GM12878 (cell line): Measurements from ENCODE around the gene TIFAB. TPM values are rescaled to one million over a fixed set of nuclear protein-coding genes. Genes with fewer than 3 reads are reported as not detected.

Experiments
- ATAC-seq: fragments of 200-7000 bp; cut with Tn5 transposase; 3 replicates; pipeline ENCODE4 v1.9.1; 2020; ENCODE audit warnings: mild to moderate bottlenecking, moderate library complexity
- BruUV-seq: library from RNA; stranded (reverse); fragments of 400-500 nt; replicated peaks from 2 replicates; lab custom pipeline; 2021; lab: Mats Ljungman, UMichigan
- CTCF ChIA-PET: fragments of 300-600 bp; sonication (Branson Sonifier 250); formaldehyde crosslinking; extraction: SDS; loops from one replicate; lab custom pipeline; 2021; ENCODE audit warnings: inconsistent platforms; lab: Yijun Ruan, JAX
- POLR2A ChIA-PET: fragments of 350-600 bp; formaldehyde crosslinking; extraction: SDS; loops from one replicate; lab custom pipeline; 2021; ENCODE audit warnings: inconsistent platforms; lab: Charles Lee
- RAD21 ChIA-PET: fragments of 300-600 bp; sonication (Branson Sonifier 250); formaldehyde crosslinking; loops from one replicate; lab custom pipeline; 2023; ENCODE audit warnings: antibody characterized with exemption; ENCODE audit not compliant: unreplicated experiment; lab: Charles Lee
- SMC1A ChIA-PET: fragments of 300-600 bp; sonication (Branson Sonifier 250); formaldehyde crosslinking; loops from one replicate; lab custom pipeline; 2023; ENCODE audit not compliant: unreplicated experiment, uncharacterized antibody; lab: Charles Lee
- DNase-seq: peaks from one replicate; pipeline ENCODE4 v3.0.0-alpha.2; 2011; ENCODE audit warnings: low read depth, low spot score
- FAIRE-seq: peaks from 3 replicates; lab custom pipeline; 2011; peaks lifted over from hg19 to GRCh38; lab: Jason Lieb, UNC
- H2AFZ ChIP-seq: 2 replicates; pipeline ENCODE4 v1.6.0; 2011; ENCODE audit warnings: low read depth, low read length, control low read depth; ENCODE audit not compliant: control insufficient read depth
- H3K27ac ChIP-seq: 2 replicates; pipeline ENCODE4 v1.5.1; 2011; ENCODE audit warnings: control low read depth; ENCODE audit not compliant: control insufficient read depth, insufficient read depth
- H3K27me3 ChIP-seq, 2 experiments: replicated peaks in 1 of 2; 2 replicates each; pipeline versions ENCODE4 v1.6.0 to v1.6.1; 2011; ENCODE audit warnings: low read length in 1 of 2; ENCODE audit not compliant: control insufficient read depth in 2 of 2, insufficient read depth in 2 of 2
- H3K36me3 ChIP-seq, 2 experiments: 2 replicates each; pipeline ENCODE4 v1.5.1; 2011; ENCODE audit warnings: low read length in 1 of 2; ENCODE audit not compliant: control insufficient read depth in 2 of 2, insufficient read depth in 2 of 2
- H3K4me1 ChIP-seq: 2 replicates; pipeline ENCODE4 v1.6.1; 2011; ENCODE audit warnings: mild to moderate bottlenecking, low read length, moderate library complexity, mixed read lengths; ENCODE audit not compliant: control insufficient read depth, insufficient read depth
- H3K4me2 ChIP-seq: 2 replicates; pipeline ENCODE4 v1.6.0; 2011; ENCODE audit warnings: control low read depth; ENCODE audit not compliant: control insufficient read depth, insufficient read depth
- H3K4me3 ChIP-seq: fragments of 200-600 bp; sonication (generic); 2 replicates; pipeline ENCODE4 v1.5.1; 2016
- H3K79me2 ChIP-seq: 2 replicates; pipeline ENCODE4 v1.6.0; 2011; ENCODE audit warnings: low read length; ENCODE audit not compliant: control insufficient read depth, insufficient read depth
- H3K9ac ChIP-seq: 2 replicates; pipeline ENCODE4 v1.8.0; 2011; ENCODE audit warnings: low read length, control low read depth, mixed read lengths; ENCODE audit not compliant: control insufficient read depth, insufficient read depth
- H3K9me3 ChIP-seq: replicated peaks from 3 replicates; pipeline ENCODE4 v1.5.1; 2011; ENCODE audit warnings: mild to moderate bottlenecking, low read length; ENCODE audit not compliant: control insufficient read depth, insufficient read depth
- H4K20me1 ChIP-seq: 2 replicates; pipeline ENCODE4 v1.6.0; 2011; ENCODE audit not compliant: control insufficient read depth, insufficient read depth
- BCL11A ChIP-seq: IDR thresholded peaks from 2 replicates; pipeline ENCODE4 v1.6.1; 2011; ENCODE audit warnings: low read depth, low read length
- BRCA1 ChIP-seq: IDR thresholded peaks from 2 replicates; pipeline ENCODE4 v1.6.1; 2011; ENCODE audit warnings: low read depth, low read length, improper control_type of control experiment
- CEBPZ ChIP-seq: fragments of 150-350 bp; IDR thresholded peaks from 2 replicates; pipeline ENCODE4 v1.6.1; 2016; ENCODE audit warnings: low read depth, low read length
- FOXM1 ChIP-seq: IDR thresholded peaks from 2 replicates; pipeline ENCODE4 v1.6.1; 2012; ENCODE audit warnings: low read depth, mild to moderate bottlenecking, inconsistent platforms, low read length, moderate library complexity
- IRF4 ChIP-seq: IDR thresholded peaks from 2 replicates; pipeline ENCODE4 v1.6.1; 2011; ENCODE audit warnings: low read depth, low read length
- SREBF1 ChIP-seq: IDR thresholded peaks from 2 replicates; pipeline ENCODE4 v1.6.1; 2012; ENCODE audit warnings: mild to moderate bottlenecking, low read length
- TCF3 ChIP-seq: IDR thresholded peaks from 2 replicates; pipeline ENCODE4 v1.6.1; 2012; ENCODE audit warnings: low read depth, mild to moderate bottlenecking, low read length, borderline replicate concordance; ENCODE audit not compliant: insufficient read depth
- ZNF217 ChIP-seq: fragments of 450-650 bp; IDR thresholded peaks from 2 replicates; pipeline ENCODE4 v1.6.1; 2017; ENCODE audit warnings: antibody characterized with exemption, mild to moderate bottlenecking
- ZNF622 ChIP-seq: fragments of 450-650 bp; IDR thresholded peaks from 2 replicates; pipeline ENCODE4 v1.6.1; 2017; ENCODE audit warnings: mild to moderate bottlenecking, inconsistent platforms
- ZZZ3 ChIP-seq: IDR thresholded peaks from 2 replicates; pipeline ENCODE4 v1.6.1; 2011; ENCODE audit warnings: low read depth; ENCODE audit not compliant: control insufficient read depth, insufficient read length
- WGBS: methylation state at CpG from one replicate; pipeline ENCODE4 v1.1.6; 2016; ENCODE audit warnings: low lambda C conversion rate; ENCODE audit not compliant: insufficient replicate concordance, insufficient coverage; ENCODE audit errors: missing lambda C conversion rate; 5-methylcytosine and 5-hydroxymethylcytosine counted together
- in situ Hi-C: fragments of 300-500 bp; cut with MboI; formaldehyde crosslinking; loops from 9 replicates; pipeline ENCODE4 v1.14.3; 2018; ENCODE audit warnings: mixed read lengths
- intact Hi-C: fragments of 100-400 bp; cut with micrococcal nuclease; formaldehyde crosslinking; loops from one replicate; pipeline ENCODE4 v1.14.2; 2022; ENCODE audit not compliant: unreplicated experiment
- polyA plus RNA-seq, 11 experiments: library from polyadenylated mRNA; depleted of rRNA in 4 of 11; unstranded in 6 of 11; stranded (reverse) in 5 of 11; fragments of >200 nt; fragmentation: Nextera tagmentation in 4 of 11; fragmentation: Illumina TruSeq in 1 of 11; extraction: Ambion mirVana in 4 of 11; extraction: Trizol in 1 of 11; gene quantifications; 1 replicate in 1 of 11; 2 replicates in 10 of 11; pipeline versions ENCODE4 v1.2.1 to v1.2.3, GENCODE V29; 2011 to 2016; ENCODE audit warnings: inconsistent platforms in 2 of 11, missing spikeins in 2 of 11, low read depth in 1 of 11
- total RNA-seq, 4 experiments: library from RNA; depleted of rRNA in 3 of 4; stranded (reverse); fragments of >200 nt in 3 of 4; fragmentation: Illumina TruSeq in 1 of 4; extraction: Trizol in 1 of 4; gene quantifications; 2 replicates each; pipeline versions ENCODE4 v1.2.1 to v1.2.3, GENCODE V29; 2013 to 2021
- TF ChIP-seq, protein P1 (sequence below): fragments of 450-650 bp; IDR thresholded peaks from 2 replicates; pipeline ENCODE4 v1.6.1; 2017; ENCODE audit warnings: antibody characterized with exemption, mild to moderate bottlenecking, moderate library complexity

The TIFAB gene
- total and polyA plus RNA-seq, 10 of the 15 experiments (the other 5 are each of a cell fraction or from before 2014, with no cell fraction given): not detected

DNA sequence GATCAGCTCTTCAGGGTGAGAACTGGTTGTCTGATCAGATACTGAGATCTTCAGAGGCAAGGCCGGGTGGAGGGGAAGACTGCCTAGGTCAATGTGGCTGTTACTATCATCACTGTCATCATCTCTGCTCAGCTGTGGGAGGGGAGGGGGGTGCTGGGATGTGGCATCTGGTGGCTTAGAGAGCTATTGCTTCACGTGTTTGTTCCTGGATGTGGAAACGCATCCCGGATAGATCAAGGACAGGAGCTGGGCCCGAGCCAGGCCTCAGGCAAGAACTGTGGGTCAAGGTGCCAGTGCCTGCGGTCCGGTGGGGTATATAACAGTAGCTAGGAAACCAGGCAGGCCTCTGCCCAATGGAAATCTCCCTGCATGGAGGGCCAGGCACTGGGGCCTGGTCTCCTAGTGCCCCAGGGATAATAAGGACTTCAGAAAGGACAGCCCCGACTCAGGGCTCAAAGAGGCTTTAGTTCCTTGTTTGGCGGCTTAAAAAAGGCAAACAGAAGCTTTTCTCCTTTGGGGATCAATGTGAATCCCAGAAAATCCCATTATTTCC, 30.3 kb upstream of the TIFAB start:
- Histone ChIP-seq H3K4me3 (no peak overlapping the region), H3K9ac (no peak overlapping the region), H3K4me1 (no peaks in the 10 kb centered on the region), H3K9me3 (no peaks in the 10 kb centered on the region), H4K20me1 (no peaks in the 10 kb centered on the region), H3K27ac (no peak overlapping the region), H2AFZ (no peak overlapping the region), H3K4me2 (no peak overlapping the region), H3K36me3 (no peaks in the 10 kb centered on the region), H3K27me3 (peaks cover 0 to 1% of the 10 kb centered on the region in 2 experiments; a peak in 3 of 4 replicates), H3K79me2 (no peaks in the 10 kb centered on the region)
- FAIRE-seq (no peak), DNase-seq (no peak), ATAC-seq (no peak)
- ChIA-PET RAD21 (no interaction called here), CTCF (interaction anchor here (1.2 kb wide), 1 partner anchor 17 kb away, joined by 3 read pairs; no protein-coding TSS in a partner anchor), SMC1A (interaction anchor here (1.0 kb wide), 1 partner anchor 17 kb away, joined by 3 read pairs; no protein-coding TSS in a partner anchor), POLR2A (no interaction called here)
- WGBS: 47% methylated on average over 9 of the region's 9 CpGs
- TF ChIP-seq CEBPZ: no peak
- no peak for TF ChIP-seq ZNF622
- no peak for TF ChIP-seq ZNF217
- no peak for TF ChIP-seq SREBF1
- TF ChIP-seq IRF4: no peak
- no peak for TF ChIP-seq FOXM1
- TF ChIP-seq ZZZ3: no peak
- TF ChIP-seq BRCA1: no peak
- TF ChIP-seq, protein P1, sequence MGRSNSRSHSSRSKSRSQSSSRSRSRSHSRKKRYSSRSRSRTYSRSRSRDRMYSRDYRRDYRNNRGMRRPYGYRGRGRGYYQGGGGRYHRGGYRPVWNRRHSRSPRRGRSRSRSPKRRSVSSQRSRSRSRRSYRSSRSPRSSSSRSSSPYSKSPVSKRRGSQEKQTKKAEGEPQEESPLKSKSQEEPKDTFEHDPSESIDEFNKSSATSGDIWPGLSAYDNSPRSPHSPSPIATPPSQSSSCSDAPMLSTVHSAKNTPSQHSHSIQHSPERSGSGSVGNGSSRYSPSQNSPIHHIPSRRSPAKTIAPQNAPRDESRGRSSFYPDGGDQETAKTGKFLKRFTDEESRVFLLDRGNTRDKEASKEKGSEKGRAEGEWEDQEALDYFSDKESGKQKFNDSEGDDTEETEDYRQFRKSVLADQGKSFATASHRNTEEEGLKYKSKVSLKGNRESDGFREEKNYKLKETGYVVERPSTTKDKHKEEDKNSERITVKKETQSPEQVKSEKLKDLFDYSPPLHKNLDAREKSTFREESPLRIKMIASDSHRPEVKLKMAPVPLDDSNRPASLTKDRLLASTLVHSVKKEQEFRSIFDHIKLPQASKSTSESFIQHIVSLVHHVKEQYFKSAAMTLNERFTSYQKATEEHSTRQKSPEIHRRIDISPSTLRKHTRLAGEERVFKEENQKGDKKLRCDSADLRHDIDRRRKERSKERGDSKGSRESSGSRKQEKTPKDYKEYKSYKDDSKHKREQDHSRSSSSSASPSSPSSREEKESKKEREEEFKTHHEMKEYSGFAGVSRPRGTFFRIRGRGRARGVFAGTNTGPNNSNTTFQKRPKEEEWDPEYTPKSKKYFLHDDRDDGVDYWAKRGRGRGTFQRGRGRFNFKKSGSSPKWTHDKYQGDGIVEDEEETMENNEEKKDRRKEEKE: no peak
- no peak for TF ChIP-seq TCF3
- TF ChIP-seq BCL11A: no peak
- intact Hi-C loops (no loop called here), in situ Hi-C loops (no loop called here)
- BruUV-seq: no TSS peak
